ENCODE data around the gene QRICH1.

QRICH1 gene

DNA sequence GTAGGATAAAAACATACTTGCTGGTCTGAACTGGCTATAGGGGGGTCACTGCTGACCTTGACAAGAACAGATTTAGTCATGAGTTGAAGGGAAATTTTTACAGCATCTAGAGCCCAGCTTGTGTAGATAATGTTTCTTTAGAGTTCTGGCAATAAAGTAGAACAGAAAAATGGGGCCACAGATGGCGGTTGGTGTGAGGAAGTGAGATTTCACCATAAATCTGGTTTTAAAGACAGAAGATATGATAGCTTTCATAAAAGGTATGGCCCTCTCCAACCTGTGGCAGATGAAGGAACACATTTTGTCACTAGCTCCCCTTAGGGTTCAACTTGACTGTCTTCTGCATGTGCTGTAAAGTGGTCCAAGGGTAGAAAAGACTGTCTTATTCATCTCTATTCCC is 40.3 kb downstream of the QRICH1 start:
- TF ChIP-seq YY1 (IDR thresholded peaks at IDR 0.05; ENCODE audit: low read depth) (no peak), NFIC (IDR thresholded peaks at IDR 0.05) (no peak), EP300 (IDR thresholded peaks at IDR 0.05; ENCODE audit: borderline replicate concordance) (no peak), CEBPB (IDR thresholded peaks at IDR 0.05) (no peak), CREB1 (IDR thresholded peaks at IDR 0.05; ENCODE audit: low read depth) (no peak), USF1 (IDR thresholded peaks at IDR 0.05) (no peak)
- TF ChIP-seq, protein P1, sequence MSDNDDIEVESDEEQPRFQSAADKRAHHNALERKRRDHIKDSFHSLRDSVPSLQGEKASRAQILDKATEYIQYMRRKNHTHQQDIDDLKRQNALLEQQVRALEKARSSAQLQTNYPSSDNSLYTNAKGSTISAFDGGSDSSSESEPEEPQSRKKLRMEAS (IDR thresholded peaks at IDR 0.05), result no peak
- TF ChIP-seq, protein P2, sequence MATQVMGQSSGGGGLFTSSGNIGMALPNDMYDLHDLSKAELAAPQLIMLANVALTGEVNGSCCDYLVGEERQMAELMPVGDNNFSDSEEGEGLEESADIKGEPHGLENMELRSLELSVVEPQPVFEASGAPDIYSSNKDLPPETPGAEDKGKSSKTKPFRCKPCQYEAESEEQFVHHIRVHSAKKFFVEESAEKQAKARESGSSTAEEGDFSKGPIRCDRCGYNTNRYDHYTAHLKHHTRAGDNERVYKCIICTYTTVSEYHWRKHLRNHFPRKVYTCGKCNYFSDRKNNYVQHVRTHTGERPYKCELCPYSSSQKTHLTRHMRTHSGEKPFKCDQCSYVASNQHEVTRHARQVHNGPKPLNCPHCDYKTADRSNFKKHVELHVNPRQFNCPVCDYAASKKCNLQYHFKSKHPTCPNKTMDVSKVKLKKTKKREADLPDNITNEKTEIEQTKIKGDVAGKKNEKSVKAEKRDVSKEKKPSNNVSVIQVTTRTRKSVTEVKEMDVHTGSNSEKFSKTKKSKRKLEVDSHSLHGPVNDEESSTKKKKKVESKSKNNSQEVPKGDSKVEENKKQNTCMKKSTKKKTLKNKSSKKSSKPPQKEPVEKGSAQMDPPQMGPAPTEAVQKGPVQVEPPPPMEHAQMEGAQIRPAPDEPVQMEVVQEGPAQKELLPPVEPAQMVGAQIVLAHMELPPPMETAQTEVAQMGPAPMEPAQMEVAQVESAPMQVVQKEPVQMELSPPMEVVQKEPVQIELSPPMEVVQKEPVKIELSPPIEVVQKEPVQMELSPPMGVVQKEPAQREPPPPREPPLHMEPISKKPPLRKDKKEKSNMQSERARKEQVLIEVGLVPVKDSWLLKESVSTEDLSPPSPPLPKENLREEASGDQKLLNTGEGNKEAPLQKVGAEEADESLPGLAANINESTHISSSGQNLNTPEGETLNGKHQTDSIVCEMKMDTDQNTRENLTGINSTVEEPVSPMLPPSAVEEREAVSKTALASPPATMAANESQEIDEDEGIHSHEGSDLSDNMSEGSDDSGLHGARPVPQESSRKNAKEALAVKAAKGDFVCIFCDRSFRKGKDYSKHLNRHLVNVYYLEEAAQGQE (IDR thresholded peaks at IDR 0.05; ENCODE audit: low read depth), result no peak

DNA sequence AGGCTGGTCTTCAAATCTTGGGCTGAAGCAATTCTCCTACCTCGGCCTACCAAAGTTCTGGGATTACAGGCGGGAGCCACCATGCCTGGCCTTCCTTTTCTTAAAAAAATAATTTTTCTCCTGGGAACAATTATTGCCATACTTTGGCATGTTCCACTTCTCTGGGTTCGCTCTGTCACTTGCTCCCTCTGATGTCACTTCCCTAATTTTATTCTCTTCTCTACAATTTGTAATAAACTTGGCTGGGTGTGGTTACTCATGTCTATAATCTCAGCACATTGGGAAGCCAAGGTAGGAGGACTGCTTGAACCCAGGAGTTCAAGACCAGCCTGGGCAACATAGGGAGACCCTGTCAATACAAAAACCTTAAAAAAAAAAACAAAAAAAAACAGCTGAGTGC is 58.6 kb downstream of the QRICH1 start:
- TF ChIP-seq EP300 (IDR thresholded peaks at IDR 0.05; ENCODE audit: borderline replicate concordance) (no peak), ZBTB7A (IDR thresholded peaks at IDR 0.05; ENCODE audit: low read depth) (no peak), TAF1 (IDR thresholded peaks at IDR 0.05; ENCODE audit: low read depth) (no peak), CREB1 (IDR thresholded peaks at IDR 0.05; ENCODE audit: low read depth) (no peak), TCF12 (IDR thresholded peaks at IDR 0.05; ENCODE audit: low read depth) (no peak), USF1 (IDR thresholded peaks at IDR 0.05) (no peak)
- TF ChIP-seq, protein P1 (IDR thresholded peaks at IDR 0.05), result no peak
- TF ChIP-seq, protein P2 (IDR thresholded peaks at IDR 0.05; ENCODE audit: low read depth), result no peak

DNA sequence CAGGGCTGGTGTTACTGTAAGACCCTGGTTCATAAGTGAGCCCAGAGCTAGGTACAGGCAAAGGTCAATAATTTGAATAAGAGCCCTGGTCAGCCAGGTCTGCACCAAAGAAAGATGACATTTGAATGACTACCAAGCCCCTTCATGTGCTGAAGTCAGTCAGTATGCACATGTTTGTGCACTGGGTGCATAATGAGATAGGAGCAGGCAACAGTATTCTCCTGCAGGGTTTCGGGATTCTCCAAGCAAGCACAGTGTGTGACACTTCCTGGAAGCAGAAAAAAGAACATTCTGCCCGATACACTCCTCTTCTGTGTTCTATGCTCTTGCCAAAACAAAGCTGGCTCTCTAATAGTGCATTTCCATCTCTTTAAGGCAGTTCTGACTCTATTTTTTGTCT is 59.2 kb downstream of the QRICH1 start:
- no peak for TF ChIP-seq TCF12 (IDR thresholded peaks at IDR 0.05; ENCODE audit: low read depth)

GRCh38 chr3:49032646-49033304 is 61.1 kb downstream of the QRICH1 start:
- no peak for TF ChIP-seq NFIC (IDR thresholded peaks at IDR 0.05)
- TF ChIP-seq USF1 (IDR thresholded peaks at IDR 0.05), result no peak
- TF ChIP-seq TEAD4 (IDR thresholded peaks at IDR 0.05), result no peak
- no peak for TF ChIP-seq RAD21 (IDR thresholded peaks at IDR 0.05; ENCODE audit: low read depth)
- TF ChIP-seq, protein P2 (IDR thresholded peaks at IDR 0.05; ENCODE audit: low read depth), result no peak
- no peak for TF ChIP-seq FOXM1 (IDR thresholded peaks at IDR 0.05; ENCODE audit: borderline replicate concordance, low read depth)
- TF ChIP-seq, protein P1 (IDR thresholded peaks at IDR 0.05), result no peak
- no peak for TF ChIP-seq EP300 (IDR thresholded peaks at IDR 0.05; ENCODE audit: borderline replicate concordance)
- no peak for TF ChIP-seq ZBTB7A (IDR thresholded peaks at IDR 0.05; ENCODE audit: low read depth)

DNA sequence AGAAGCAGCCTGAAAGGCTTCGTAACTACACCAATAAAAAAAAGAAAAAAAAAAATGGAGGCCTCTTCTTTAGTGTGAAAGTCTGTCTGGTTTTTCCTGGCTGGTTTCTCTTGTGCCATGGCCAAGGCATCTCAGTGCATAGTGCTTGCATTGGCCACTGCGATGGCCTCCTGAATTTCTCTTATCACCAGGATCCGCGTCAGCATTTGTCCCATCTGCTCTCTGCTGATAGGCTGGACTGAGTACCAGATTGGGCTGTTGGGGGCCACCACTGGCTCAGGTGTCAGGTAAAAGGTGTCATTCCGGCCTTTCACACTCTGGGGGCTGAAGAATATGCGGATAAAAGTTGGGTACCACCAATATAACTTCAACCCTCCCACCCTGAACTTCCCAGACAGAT is 63.5 kb downstream of the QRICH1 start:
- no peak for TF ChIP-seq TEAD4 (IDR thresholded peaks at IDR 0.05)
- TF ChIP-seq USF1 (IDR thresholded peaks at IDR 0.05), result no peak
- no peak for TF ChIP-seq CEBPB (IDR thresholded peaks at IDR 0.05)
- TF ChIP-seq CREB1 (IDR thresholded peaks at IDR 0.05; ENCODE audit: low read depth), result no peak
- no peak for TF ChIP-seq EGR1 (IDR thresholded peaks at IDR 0.05)

All from Ishikawa (cell line).